ENCODE measurements around the gene TCEANC. TPM values are rescaled to one million over a fixed set of nuclear protein-coding genes. Genes with fewer than 3 reads are reported as not detected.

Gene TCEANC, protein sequence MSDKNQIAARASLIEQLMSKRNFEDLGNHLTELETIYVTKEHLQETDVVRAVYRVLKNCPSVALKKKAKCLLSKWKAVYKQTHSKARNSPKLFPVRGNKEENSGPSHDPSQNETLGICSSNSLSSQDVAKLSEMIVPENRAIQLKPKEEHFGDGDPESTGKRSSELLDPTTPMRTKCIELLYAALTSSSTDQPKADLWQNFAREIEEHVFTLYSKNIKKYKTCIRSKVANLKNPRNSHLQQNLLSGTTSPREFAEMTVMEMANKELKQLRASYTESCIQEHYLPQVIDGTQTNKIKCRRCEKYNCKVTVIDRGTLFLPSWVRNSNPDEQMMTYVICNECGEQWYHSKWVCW
- total RNA-seq (4.6 and 7.3 TPM in 2 replicates), polyA plus RNA-seq (1.6 and 2.3 TPM in 2 replicates), polyA minus RNA-seq (ENCODE audit: low replicate concordance) (0.59 and 1.7 TPM in 2 replicates)
- polyA plus RNA-seq (2012), result 0.94 and 1.2 TPM in 2 replicates

DNA sequence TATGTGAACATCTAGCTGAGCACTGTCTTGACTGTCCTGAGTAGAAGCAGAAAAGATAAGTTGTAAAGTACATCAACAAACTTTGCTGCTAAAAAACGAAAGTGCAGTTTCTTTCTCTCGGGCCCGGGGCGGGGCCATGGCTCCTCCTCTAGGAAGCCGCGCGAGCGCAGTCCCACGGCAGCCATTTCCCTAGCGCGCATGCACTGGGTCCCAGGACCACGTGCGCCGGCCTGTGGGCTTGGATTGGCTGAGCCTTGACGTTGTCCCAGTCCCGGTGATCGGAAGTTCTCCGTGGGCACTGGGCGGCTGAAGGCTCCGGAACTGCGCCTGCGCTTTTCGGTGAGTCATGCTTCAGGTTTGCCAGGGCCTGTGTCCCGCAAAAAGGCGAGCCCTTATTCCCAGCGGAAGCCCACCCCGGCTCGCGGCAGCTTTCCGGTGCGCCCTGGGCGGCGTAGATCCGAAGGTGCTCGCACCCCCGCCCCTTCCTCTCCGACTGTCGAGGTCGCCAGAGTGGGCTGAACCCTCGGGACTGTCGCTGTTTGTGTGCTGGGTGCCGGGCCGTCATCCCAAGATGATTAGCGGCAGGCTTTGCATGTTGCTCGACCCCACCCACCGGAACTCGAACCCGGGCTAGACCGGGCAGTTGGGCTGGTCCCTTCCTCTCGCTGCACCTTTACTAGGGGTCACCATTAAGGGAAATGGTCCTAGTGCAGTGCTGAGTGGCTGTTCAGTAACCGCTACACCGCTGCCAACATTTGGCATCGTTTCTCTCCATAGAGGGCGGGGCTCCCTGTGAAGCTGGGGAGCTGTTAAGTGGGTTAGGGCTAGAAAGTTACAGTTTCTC, at the start of gene TCEANC:
TSS of gene TCEANC (plus strand) at position 292 of the 844 bp plus-strand sequence. CDS start 9,368 bp downstream, outside the sequence.
- H3K9ac ChIP-seq (ENCODE audit: insufficient read depth, low read length), result peak within 1 kb of the TSS; percentile 84
- no peak for TF ChIP-seq EZH2 (IDR thresholded peaks at IDR 0.05; ENCODE audit: low read length, missing control alignments)
- TF ChIP-seq, protein P1, sequence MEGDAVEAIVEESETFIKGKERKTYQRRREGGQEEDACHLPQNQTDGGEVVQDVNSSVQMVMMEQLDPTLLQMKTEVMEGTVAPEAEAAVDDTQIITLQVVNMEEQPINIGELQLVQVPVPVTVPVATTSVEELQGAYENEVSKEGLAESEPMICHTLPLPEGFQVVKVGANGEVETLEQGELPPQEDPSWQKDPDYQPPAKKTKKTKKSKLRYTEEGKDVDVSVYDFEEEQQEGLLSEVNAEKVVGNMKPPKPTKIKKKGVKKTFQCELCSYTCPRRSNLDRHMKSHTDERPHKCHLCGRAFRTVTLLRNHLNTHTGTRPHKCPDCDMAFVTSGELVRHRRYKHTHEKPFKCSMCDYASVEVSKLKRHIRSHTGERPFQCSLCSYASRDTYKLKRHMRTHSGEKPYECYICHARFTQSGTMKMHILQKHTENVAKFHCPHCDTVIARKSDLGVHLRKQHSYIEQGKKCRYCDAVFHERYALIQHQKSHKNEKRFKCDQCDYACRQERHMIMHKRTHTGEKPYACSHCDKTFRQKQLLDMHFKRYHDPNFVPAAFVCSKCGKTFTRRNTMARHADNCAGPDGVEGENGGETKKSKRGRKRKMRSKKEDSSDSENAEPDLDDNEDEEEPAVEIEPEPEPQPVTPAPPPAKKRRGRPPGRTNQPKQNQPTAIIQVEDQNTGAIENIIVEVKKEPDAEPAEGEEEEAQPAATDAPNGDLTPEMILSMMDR (conservative IDR thresholded peaks at IDR 0.05 in 1 of 2, IDR thresholded peaks at IDR 0.05 in 1 of 2; ENCODE audit: low read depth in 1 of 2, low read length in 2 of 2), result no peak
- H3K79me2 ChIP-seq (ENCODE audit: control insufficient read depth, insufficient read depth, low read length), result no peaks in the 10 kb centered on the region
- peak; percentile 97 for DNase-seq (ENCODE audit: low read depth in 2 of 2)
- H3K9me3 ChIP-seq (ENCODE audit: control insufficient read depth, insufficient read depth, low read depth, low read length), result no peaks in the 10 kb centered on the region
- H2AFZ ChIP-seq (ENCODE audit: low read length), result peak within 1 kb of the TSS; percentile 75
- H4K20me1 ChIP-seq (ENCODE audit: control insufficient read depth, extremely low read depth, insufficient read depth, low read length), result no peaks in the 10 kb centered on the region
- H3K4me3 ChIP-seq (replicated peaks in 1 of 4; ENCODE audit: control extremely low read depth in 1 of 4, insufficient read depth in 1 of 4, low read depth in 3 of 4, low read length in 4 of 4), result peak within 1 kb of the TSS; percentile 66 to 80 (median 71)
- H3K27ac ChIP-seq (ENCODE audit: insufficient read depth, low read length), result peak within 1 kb of the TSS; percentile 94
- H3K4me1 ChIP-seq (ENCODE audit: control insufficient read depth, extremely low read depth, insufficient read depth, low read length), result no peaks in the 10 kb centered on the region
- H3K4me2 ChIP-seq (ENCODE audit: extremely low read depth, insufficient read depth, low read length), result peak within 1 kb of the TSS; percentile 92
- no peaks in the 10 kb centered on the region for H3K27me3 ChIP-seq (ENCODE audit: control insufficient read depth, insufficient read depth, low read length)
- H3K36me3 ChIP-seq (ENCODE audit: control insufficient read depth, insufficient read depth, low read length), result no peaks in the 10 kb centered on the region

DNA sequence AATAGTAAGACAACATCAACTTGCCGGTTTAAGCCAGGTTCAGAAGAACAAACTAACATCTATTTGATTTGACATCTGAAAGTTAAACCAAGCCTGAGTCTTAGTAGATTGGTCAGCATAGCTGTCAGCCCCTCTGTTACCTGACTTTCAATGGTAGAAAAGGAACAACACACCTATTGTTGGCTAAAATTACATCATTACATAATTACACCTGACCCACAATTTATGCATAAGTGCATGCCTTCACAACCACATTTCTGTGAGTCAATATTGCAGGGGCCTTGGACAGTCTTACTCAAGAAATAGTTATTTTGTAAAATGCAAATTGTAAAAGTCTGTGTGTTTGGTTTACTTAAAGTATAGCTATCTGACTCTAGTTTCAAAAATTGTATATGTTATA, 47.3 kb upstream of the TCEANC start:
- Histone ChIP-seq H2AFZ (ENCODE audit: low read length) (no peak overlapping the region), H3K4me1 (ENCODE audit: control insufficient read depth, extremely low read depth, insufficient read depth, low read length) (no peaks in the 10 kb centered on the region)
- TF ChIP-seq EZH2 (IDR thresholded peaks at IDR 0.05; ENCODE audit: low read length, missing control alignments), result no peak
- TF ChIP-seq, protein P1 (conservative IDR thresholded peaks at IDR 0.05 in 1 of 2, IDR thresholded peaks at IDR 0.05 in 1 of 2; ENCODE audit: low read depth in 1 of 2, low read length in 2 of 2), result no peak

More for the DNA sequence above, 47.3 kb upstream of the TCEANC start:
- Histone ChIP-seq H3K79me2 (ENCODE audit: control insufficient read depth, insufficient read depth, low read length) (no peaks in the 10 kb centered on the region), H3K4me2 (ENCODE audit: extremely low read depth, insufficient read depth, low read length) (no peak overlapping the region), H3K27me3 (ENCODE audit: control insufficient read depth, insufficient read depth, low read length) (no peaks in the 10 kb centered on the region), H3K9me3 (ENCODE audit: control insufficient read depth, insufficient read depth, low read depth, low read length) (no peaks in the 10 kb centered on the region), H3K9ac (ENCODE audit: insufficient read depth, low read length) (no peak overlapping the region), H3K27ac (ENCODE audit: insufficient read depth, low read length) (no peak overlapping the region), H3K36me3 (ENCODE audit: control insufficient read depth, insufficient read depth, low read length) (no peaks in the 10 kb centered on the region), H4K20me1 (ENCODE audit: control insufficient read depth, extremely low read depth, insufficient read depth, low read length) (no peaks in the 10 kb centered on the region), H3K4me3 (replicated peaks in 1 of 4; ENCODE audit: control extremely low read depth in 1 of 4, insufficient read depth in 1 of 4, low read depth in 3 of 4, low read length in 4 of 4) (no peak overlapping the region)
- DNase-seq (ENCODE audit: low read depth in 2 of 2), result no peak

Data from fibroblast of lung (primary cell).